Measurements from ENCODE around the gene DCUN1D2.

DNA sequence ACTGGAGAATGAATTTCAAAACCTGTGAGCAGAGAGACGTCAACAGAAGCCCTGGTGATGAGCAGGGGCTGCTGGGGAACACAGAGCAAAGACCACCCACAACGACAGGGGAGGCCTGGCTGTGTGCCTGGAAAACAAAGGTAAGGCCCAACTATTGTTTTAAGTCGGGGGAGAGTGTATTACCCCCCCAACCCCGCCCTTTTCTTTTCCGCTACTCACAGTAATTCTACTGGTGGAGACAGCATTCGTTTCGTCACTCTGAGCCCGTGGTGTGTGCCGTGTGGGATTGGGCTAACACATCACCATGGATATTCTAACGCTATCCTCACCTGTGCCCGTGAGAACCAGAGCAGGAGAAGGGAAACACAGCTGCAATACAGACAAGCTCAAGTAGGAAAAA, 18.7 kb downstream of the DCUN1D2 start:
- TF ChIP-seq CTCF (IDR thresholded peaks at IDR 0.05) = no peak
- no peak for TF ChIP-seq EZH2phosphoT487 (IDR thresholded peaks at IDR 0.05)
- TF ChIP-seq EZH2 (IDR thresholded peaks at IDR 0.05) = no peak
